Stimulated activated naive CD4-positive, alpha-beta T cell (primary cell): ENCODE data around the gene CDRT4.

ENCODE experiments used
- DNase-seq, 6 experiments: peaks; one replicate each; lab custom pipeline; 2025; lab: John Stamatoyannopoulos, UW

CDRT4 gene

GRCh38 chr17:15431766-15432165 is 35.7 kb downstream of the CDRT4 start:
- no peak for DNase-seq

GRCh38 chr17:15431196-15431595 is 36.2 kb downstream of the CDRT4 start:
- DNase-seq, result no peak

GRCh38 chr17:15424521-15424920 is 42.9 kb downstream of the CDRT4 start:
- no peak for DNase-seq

GRCh38 chr17:15422392-15422965 is 44.9 kb downstream of the CDRT4 start:
- no peak for DNase-seq

- DNase-seq, result no peak
Measured at GRCh38 chr17:15418781-15419180, 48.6 kb downstream of the CDRT4 start.

GRCh38 chr17:15414532-15415306 is 52.7 kb downstream of the CDRT4 start:
- no peak for DNase-seq

- DNase-seq, result no peak
Measured at GRCh38 chr17:15413101-15413771, 54.2 kb downstream of the CDRT4 start.

GRCh38 chr17:15412606-15413005 is 54.8 kb downstream of the CDRT4 start:
- DNase-seq, result no peak

GRCh38 chr17:15411384-15412198 is 55.8 kb downstream of the CDRT4 start:
- DNase-seq, result no peak

- no peak for DNase-seq
Measured at GRCh38 chr17:15409721-15410250, 57.6 kb downstream of the CDRT4 start.

- DNase-seq, result no peak
Measured at GRCh38 chr17:15408803-15409202, 58.6 kb downstream of the CDRT4 start.

- no peak for DNase-seq
Measured at GRCh38 chr17:15406081-15406480, 61.3 kb downstream of the CDRT4 start.

GRCh38 chr17:15405058-15405415 is 62.4 kb downstream of the CDRT4 start:
- DNase-seq, result no peak

GRCh38 chr17:15404106-15405057 is 63.0 kb downstream of the CDRT4 start:
- DNase-seq, result no peak

GRCh38 chr17:15403276-15403939 is 64.0 kb downstream of the CDRT4 start:
- no peak for DNase-seq

GRCh38 chr17:15399443-15399842 is 68.0 kb downstream of the CDRT4 start:
- DNase-seq, result no peak

- DNase-seq, result no peak
Measured at GRCh38 chr17:15398736-15399331, 68.6 kb downstream of the CDRT4 start.

- DNase-seq, result no peak
Measured at GRCh38 chr17:15398291-15398690, 69.1 kb downstream of the CDRT4 start.

GRCh38 chr17:15397620-15398019 is 69.8 kb downstream of the CDRT4 start:
- no peak for DNase-seq

- no peak for DNase-seq
Measured at GRCh38 chr17:15395091-15395490, 72.3 kb downstream of the CDRT4 start.
